Measurements from ENCODE around the gene RASSF5. TPM values are rescaled to one million over a fixed set of nuclear protein-coding genes. Genes with fewer than 3 reads are reported as not detected.

The RASSF5 gene
- total and polyA plus RNA-seq, 9 of the 15 experiments (the other 6 are each of a cell fraction or from before 2014, with no cell fraction given) = 6.1 to 41.0 (median 25.2) TPM

DNA sequence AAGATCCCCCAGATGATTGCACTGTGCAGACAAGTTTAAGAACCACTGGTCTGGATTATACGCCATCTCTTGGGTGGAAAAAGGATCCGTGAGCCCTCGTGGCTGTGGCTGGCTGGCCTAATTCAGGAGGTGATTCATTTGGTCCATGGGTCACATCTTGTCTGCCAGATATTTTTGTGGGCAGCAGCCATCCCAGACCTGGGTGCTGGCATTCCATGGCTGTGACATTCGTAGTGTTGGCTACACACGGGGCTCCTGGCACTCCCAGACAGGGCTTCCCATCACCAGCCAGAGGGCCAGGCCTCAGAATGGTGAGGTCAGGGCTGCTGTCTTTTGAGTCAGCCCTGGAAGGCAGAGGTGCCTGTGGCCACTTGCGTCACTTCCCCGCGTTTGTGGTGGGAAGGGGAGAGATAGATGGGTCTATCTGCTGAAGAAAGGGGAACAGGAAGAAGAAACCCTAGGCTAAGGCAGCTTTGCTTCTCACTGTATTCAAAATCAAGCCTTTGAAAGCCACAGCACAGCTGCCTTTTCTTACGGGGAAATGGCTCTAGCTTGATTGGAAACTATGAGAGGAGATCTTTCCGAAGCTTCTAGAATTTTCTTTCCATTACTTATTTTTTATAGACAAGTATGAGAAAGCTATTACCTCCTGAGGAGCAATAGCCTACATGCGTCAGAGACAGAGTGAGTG is 72.6 kb downstream of the RASSF5 start (continued):
- TF ChIP-seq, protein P1, sequence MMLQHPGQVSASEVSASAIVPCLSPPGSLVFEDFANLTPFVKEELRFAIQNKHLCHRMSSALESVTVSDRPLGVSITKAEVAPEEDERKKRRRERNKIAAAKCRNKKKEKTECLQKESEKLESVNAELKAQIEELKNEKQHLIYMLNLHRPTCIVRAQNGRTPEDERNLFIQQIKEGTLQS (IDR thresholded peaks at IDR 0.05) = peak; percentile 78
- TF ChIP-seq, protein P1 (CRISPR knock-in tag; conservative IDR thresholded peaks at IDR 0.05) = 0 out of 2 replicates have a peak, but pooled peaks have one; percentile 41
- TF ChIP-seq YBX1 (IDR thresholded peaks at IDR 0.05) = no peak
- TF ChIP-seq TAF15 (IDR thresholded peaks at IDR 0.05; ENCODE audit: low read depth, low read length) = no peak
- no peak for TF ChIP-seq ZSCAN32 (CRISPR knock-in tag; IDR thresholded peaks at IDR 0.05)
- TF ChIP-seq, protein P2, sequence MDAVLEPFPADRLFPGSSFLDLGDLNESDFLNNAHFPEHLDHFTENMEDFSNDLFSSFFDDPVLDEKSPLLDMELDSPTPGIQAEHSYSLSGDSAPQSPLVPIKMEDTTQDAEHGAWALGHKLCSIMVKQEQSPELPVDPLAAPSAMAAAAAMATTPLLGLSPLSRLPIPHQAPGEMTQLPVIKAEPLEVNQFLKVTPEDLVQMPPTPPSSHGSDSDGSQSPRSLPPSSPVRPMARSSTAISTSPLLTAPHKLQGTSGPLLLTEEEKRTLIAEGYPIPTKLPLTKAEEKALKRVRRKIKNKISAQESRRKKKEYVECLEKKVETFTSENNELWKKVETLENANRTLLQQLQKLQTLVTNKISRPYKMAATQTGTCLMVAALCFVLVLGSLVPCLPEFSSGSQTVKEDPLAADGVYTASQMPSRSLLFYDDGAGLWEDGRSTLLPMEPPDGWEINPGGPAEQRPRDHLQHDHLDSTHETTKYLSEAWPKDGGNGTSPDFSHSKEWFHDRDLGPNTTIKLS (IDR thresholded peaks at IDR 0.05; ENCODE audit: borderline replicate concordance, low read depth) = no peak
- TF ChIP-seq C11orf30 (IDR thresholded peaks at IDR 0.05; ENCODE audit: low read depth) = no peak
- no peak for TF ChIP-seq PTBP1 (IDR thresholded peaks at IDR 0.05; ENCODE audit: low read depth, low read length)
- no peak for TF ChIP-seq ZNF282 (CRISPR knock-in tag; IDR thresholded peaks at IDR 0.05)
- no peak for TF ChIP-seq ZNF77 (CRISPR knock-in tag; IDR thresholded peaks at IDR 0.05)
- TF ChIP-seq PHB2 (IDR thresholded peaks at IDR 0.05; ENCODE audit: low read depth) = no peak
- TF ChIP-seq, protein P3, sequence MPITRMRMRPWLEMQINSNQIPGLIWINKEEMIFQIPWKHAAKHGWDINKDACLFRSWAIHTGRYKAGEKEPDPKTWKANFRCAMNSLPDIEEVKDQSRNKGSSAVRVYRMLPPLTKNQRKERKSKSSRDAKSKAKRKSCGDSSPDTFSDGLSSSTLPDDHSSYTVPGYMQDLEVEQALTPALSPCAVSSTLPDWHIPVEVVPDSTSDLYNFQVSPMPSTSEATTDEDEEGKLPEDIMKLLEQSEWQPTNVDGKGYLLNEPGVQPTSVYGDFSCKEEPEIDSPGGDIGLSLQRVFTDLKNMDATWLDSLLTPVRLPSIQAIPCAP (CRISPR knock-in tag; IDR thresholded peaks at IDR 0.05; ENCODE audit: borderline replicate concordance) = no peak
- TF ChIP-seq DMBX1 (CRISPR knock-in tag; IDR thresholded peaks at IDR 0.05; ENCODE audit: borderline replicate concordance) = peak; percentile 26; the same call in 1 of the 2 replicates
- TF ChIP-seq LEF1 (IDR thresholded peaks at IDR 0.05) = no peak
- no peak for TF ChIP-seq BRF1 (IDR thresholded peaks at IDR 0.05; ENCODE audit: borderline replicate concordance, extremely low read depth, insufficient read length)
- no peak for TF ChIP-seq TBP (optimal IDR thresholded peaks at IDR 0.05; ENCODE audit: low read depth, low read length)
- TF ChIP-seq CHD1 (IDR thresholded peaks at IDR 0.05; ENCODE audit: low read length) = no peak
- TF ChIP-seq, protein P4, sequence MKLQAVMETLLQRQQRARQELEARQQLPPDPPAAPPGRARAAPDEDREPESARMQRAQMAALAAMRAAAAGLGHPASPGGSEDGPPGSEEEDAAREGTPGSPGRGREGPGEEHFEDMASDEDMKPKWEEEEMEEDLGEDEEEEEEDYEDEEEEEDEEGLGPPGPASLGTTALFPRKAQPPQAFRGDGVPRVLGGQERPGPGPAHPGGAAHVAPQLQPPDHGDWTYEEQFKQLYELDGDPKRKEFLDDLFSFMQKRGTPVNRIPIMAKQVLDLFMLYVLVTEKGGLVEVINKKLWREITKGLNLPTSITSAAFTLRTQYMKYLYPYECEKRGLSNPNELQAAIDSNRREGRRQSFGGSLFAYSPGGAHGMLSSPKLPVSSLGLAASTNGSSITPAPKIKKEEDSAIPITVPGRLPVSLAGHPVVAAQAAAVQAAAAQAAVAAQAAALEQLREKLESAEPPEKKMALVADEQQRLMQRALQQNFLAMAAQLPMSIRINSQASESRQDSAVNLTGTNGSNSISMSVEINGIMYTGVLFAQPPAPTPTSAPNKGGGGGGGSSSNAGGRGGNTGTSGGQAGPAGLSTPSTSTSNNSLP (IDR thresholded peaks at IDR 0.05; ENCODE audit: borderline replicate concordance, low read depth, low read length) = no peak
- no peak for TF ChIP-seq NR2F6 (CRISPR knock-in tag; IDR thresholded peaks at IDR 0.05)
- no peak for TF ChIP-seq HDAC3 (IDR thresholded peaks at IDR 0.05; ENCODE audit: borderline replicate concordance, partially characterized antibody)

All from K562 (cell line).